A549 treated with CORT108297 at 1 μM for 4 hours (cell line): Measurements from ENCODE around the gene RBL1. TPM values are rescaled to one million over a fixed set of nuclear protein-coding genes. Genes with fewer than 3 reads are reported as not detected.

Experiments used
- total RNA-seq: library from RNA; stranded (reverse); fragments of 200-300 nt; extraction: Qiagen RNA extraction; gene quantifications from 5 replicates; pipeline ENCODE4 v1.2.3, GENCODE V29; 2022

RBL1 gene, protein sequence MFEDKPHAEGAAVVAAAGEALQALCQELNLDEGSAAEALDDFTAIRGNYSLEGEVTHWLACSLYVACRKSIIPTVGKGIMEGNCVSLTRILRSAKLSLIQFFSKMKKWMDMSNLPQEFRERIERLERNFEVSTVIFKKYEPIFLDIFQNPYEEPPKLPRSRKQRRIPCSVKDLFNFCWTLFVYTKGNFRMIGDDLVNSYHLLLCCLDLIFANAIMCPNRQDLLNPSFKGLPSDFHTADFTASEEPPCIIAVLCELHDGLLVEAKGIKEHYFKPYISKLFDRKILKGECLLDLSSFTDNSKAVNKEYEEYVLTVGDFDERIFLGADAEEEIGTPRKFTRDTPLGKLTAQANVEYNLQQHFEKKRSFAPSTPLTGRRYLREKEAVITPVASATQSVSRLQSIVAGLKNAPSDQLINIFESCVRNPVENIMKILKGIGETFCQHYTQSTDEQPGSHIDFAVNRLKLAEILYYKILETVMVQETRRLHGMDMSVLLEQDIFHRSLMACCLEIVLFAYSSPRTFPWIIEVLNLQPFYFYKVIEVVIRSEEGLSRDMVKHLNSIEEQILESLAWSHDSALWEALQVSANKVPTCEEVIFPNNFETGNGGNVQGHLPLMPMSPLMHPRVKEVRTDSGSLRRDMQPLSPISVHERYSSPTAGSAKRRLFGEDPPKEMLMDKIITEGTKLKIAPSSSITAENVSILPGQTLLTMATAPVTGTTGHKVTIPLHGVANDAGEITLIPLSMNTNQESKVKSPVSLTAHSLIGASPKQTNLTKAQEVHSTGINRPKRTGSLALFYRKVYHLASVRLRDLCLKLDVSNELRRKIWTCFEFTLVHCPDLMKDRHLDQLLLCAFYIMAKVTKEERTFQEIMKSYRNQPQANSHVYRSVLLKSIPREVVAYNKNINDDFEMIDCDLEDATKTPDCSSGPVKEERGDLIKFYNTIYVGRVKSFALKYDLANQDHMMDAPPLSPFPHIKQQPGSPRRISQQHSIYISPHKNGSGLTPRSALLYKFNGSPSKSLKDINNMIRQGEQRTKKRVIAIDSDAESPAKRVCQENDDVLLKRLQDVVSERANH
- total RNA-seq, result 8.8 to 10.7 TPM (median 9.6 TPM) in 5 replicates

DNA sequence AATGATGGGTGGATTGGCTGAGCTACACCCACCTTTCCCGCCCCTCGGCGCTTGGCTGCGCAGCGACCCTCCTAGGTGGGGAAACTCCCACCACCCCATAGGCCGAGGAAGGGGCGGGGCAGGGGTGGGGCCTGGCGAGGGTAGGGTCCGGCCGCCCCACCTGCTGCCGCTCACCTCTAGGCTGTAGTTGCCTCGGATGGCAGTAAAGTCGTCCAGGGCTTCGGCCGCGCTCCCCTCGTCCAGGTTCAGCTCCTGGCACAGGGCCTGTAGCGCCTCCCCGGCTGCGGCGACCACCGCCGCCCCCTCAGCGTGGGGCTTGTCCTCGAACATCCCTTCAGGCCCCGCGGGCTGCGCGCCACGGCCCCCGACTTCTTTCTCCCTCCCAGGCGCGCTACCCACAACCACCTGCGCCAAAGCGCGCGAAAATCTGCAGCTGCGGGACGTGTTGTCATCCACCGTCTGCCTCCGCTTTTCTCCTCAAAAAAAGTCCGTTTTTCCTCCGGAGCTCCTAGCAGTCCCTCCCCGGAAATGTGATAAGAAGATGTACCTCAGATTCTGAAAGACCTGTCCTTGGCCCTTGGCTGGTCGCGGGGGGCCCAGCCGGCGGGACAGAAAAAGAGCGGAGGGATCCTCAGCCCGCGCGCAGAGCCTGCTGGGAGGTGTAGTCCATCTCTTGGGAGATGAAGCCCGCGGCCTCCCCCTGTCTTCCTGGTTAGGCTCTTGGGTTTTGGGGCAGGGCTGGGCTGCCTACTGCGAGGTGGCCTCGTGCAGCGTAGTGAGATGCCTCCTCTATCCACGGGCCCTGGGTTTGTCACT is at the start of gene RBL1:
RBL1 (minus strand) TSS at position 399 of the 816 bp plus-strand sequence; CDS start at position 330, 69 bp downstream.

DNA sequence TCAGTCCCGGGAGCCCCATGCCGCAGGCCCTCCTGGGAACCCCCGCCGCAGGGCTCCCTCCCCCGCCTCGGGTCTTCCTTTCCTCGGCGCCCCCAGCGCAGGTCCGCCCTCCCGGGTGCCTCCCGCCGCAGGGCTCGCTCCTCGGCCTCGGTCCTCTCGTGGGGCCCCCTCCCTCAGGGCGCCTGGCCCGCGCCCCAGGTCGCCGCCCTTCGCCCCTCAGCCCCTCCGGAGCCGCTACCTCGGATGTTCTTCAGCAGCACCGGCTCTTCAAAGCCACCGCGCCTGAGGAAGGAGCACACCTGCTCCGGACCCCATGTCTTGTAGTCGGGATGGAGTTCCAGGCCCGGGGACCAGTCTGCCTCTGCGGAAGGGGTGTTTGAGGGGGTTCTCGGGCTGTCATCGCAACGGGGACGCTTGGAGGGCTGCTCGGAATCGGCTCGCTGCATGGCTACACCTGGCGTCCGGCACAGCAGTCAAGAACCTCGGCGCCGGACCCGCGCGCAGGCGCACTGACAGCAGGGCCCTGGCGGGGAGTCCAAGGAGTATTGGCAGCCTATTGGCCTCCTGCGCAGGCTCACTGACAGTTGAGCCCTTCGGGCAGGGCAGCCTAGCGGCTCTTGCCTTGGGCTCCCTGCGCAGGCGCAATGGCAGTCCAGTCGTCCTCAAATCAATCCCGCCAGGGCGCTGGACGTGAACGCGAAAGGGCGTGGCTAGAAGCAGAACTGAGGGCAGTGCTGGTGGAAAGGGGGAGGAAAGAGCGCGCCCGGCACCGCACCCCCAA is 144.4 kb downstream of the RBL1 start, which contains the start of gene SAMHD1:
SAMHD1 (minus strand) TSS at position 511 of the 781 bp plus-strand sequence; CDS start at position 446, 65 bp downstream.

Other genes with a start within 250 kb of the RBL1 start
- gene TLDC2, start 219.9 kb downstream of the RBL1 start, total RNA-seq, result 0.07 TPM in 1 of 5 replicates, not detected in the others
- 6.3 to 7.4 TPM (median 6.8 TPM) in 5 replicates for gene SAMHD1, start 144.3 kb downstream of the RBL1 start, total RNA-seq
- gene RPN2, start 83.3 kb upstream of the RBL1 start, total RNA-seq, result 249 to 270 TPM (median 262 TPM) in 5 replicates
- 0.68 to 1.3 TPM (median 0.93 TPM) in 5 replicates for gene MROH8, start 83.6 kb upstream of the RBL1 start, total RNA-seq
- not detected in 5 replicates for gene GHRH, start 165.8 kb upstream of the RBL1 start, total RNA-seq
- gene MANBAL, start 193.7 kb upstream of the RBL1 start, total RNA-seq, result 82.2 to 104 TPM (median 97.6 TPM) in 5 replicates